NB4 (cell line): Measurements from ENCODE around the gene GRIK4.
A peak's percentile ranks its signal among the peaks of the same experiment; 100 is the strongest.

Experiments used
- DNase-seq: peaks from one replicate; pipeline ENCODE4 v3.0.0; 2010; ENCODE audit warnings: low read depth
- H3K4me3 ChIP-seq: one replicate; pipeline ENCODE4 v1.5.1; 2011; ENCODE audit warnings: mild to moderate bottlenecking, low read depth, low read length, moderate library complexity
- CTCF ChIP-seq: IDR thresholded peaks from one replicate; pipeline ENCODE4 v1.5.1; 2012; ENCODE audit warnings: low read depth, low read length
- MAX ChIP-seq: IDR thresholded peaks from 2 replicates; pipeline ENCODE4 v1.6.1; 2011; ENCODE audit warnings: low read depth, low read length
- MYC ChIP-seq: IDR thresholded peaks from 2 replicates; pipeline ENCODE4 v1.6.1; 2011; ENCODE audit warnings: low read depth, low read length
- POLR2A ChIP-seq: IDR thresholded peaks from 2 replicates; pipeline ENCODE4 v1.6.1; 2011; ENCODE audit warnings: mild to moderate bottlenecking; ENCODE audit not compliant: insufficient read length; ENCODE audit errors: extremely low read depth

GRIK4 gene

GRCh38 chr11:120688163-120688562 is 176.6 kb downstream of the GRIK4 start:
- TF ChIP-seq POLR2A, result no peak
- no peak for TF ChIP-seq CTCF
- TF ChIP-seq MAX, result no peak
- no peak for TF ChIP-seq MYC
- peak; percentile 53 for DNase-seq

GRCh38 chr11:120689596-120690275 is 178.2 kb downstream of the GRIK4 start:
- TF ChIP-seq MYC, result no peak
- TF ChIP-seq MAX, result no peak
- no peak for TF ChIP-seq CTCF
- no peak for TF ChIP-seq POLR2A
- no peak overlapping the region for H3K4me3 ChIP-seq
- DNase-seq, result no peak

More at GRCh38 chr11:120688163-120688562, 176.6 kb downstream of the GRIK4 start:
- no peak overlapping the region for H3K4me3 ChIP-seq

GRCh38 chr11:120690406-120690805 is 178.9 kb downstream of the GRIK4 start:
- H3K4me3 ChIP-seq, result no peak overlapping the region
- TF ChIP-seq CTCF (no peak), MYC (no peak), MAX (no peak), POLR2A (no peak)

GRCh38 chr11:120694726-120695125 is 183.2 kb downstream of the GRIK4 start:
- H3K4me3 ChIP-seq, result no peak overlapping the region
- TF ChIP-seq MYC, result no peak
- no peak for TF ChIP-seq CTCF
- TF ChIP-seq POLR2A, result no peak
- no peak for TF ChIP-seq MAX
- peak; percentile 12 for DNase-seq

More at GRCh38 chr11:120690406-120690805, 178.9 kb downstream of the GRIK4 start:
- no peak for DNase-seq

GRCh38 chr11:120695426-120695825 is 183.9 kb downstream of the GRIK4 start:
- no peak for DNase-seq
- no peak overlapping the region for H3K4me3 ChIP-seq
- TF ChIP-seq CTCF, result no peak
- TF ChIP-seq MAX, result no peak
- TF ChIP-seq MYC, result no peak
- no peak for TF ChIP-seq POLR2A
